Measurements from ENCODE around the gene ADAMTS12. TPM values are rescaled to one million over a fixed set of nuclear protein-coding genes. Genes with fewer than 3 reads are reported as not detected.

Gene ADAMTS12
- total and polyA plus RNA-seq, 10 of the 15 experiments (the other 5 are each of a cell fraction or from before 2014, with no cell fraction given): 0.11 to 35.8 (median 20.7) TPM

- ChIA-PET POLR2A (no interaction called here), RAD21 (ENCODE audit: unreplicated experiment) (no interaction called here), CTCF (interaction anchor here (0.6 kb wide), 1 partner anchor 110 kb away, joined by 3 read pairs; no protein-coding TSS in a partner anchor), SMC1A (ENCODE audit: uncharacterized antibody, unreplicated experiment) (no interaction called here)
- Histone ChIP-seq H3K4me3 (no peak overlapping the region), H3K9me3 (replicated peaks; ENCODE audit: control insufficient read depth, insufficient read depth, low read length) (no peaks in the 10 kb centered on the region; the same call in 2 of the 3 replicates), H3K36me3 (ENCODE audit: control insufficient read depth in 2 of 2, insufficient read depth in 2 of 2, low read length in 1 of 2) (no peaks in the 10 kb centered on the region), H3K4me2 (ENCODE audit: control insufficient read depth, insufficient read depth) (no peak overlapping the region), H3K27ac (ENCODE audit: control insufficient read depth, insufficient read depth) (no peak overlapping the region), H4K20me1 (ENCODE audit: control insufficient read depth, insufficient read depth) (no peaks in the 10 kb centered on the region), H3K27me3 (replicated peaks in 1 of 2; ENCODE audit: control insufficient read depth in 2 of 2, insufficient read depth in 2 of 2, low read length in 1 of 2) (no peaks in the 10 kb centered on the region), H3K9ac (ENCODE audit: control insufficient read depth, insufficient read depth, low read length) (no peak overlapping the region), H2AFZ (ENCODE audit: control insufficient read depth, low read depth, low read length) (no peak overlapping the region), H3K79me2 (ENCODE audit: control insufficient read depth, insufficient read depth, low read length) (peaks cover 8% of the 10 kb centered on the region), H3K4me1 (ENCODE audit: control insufficient read depth, insufficient read depth, low read length) (peaks cover 5% of the 10 kb centered on the region)
- DNase-seq (ENCODE audit: low read depth, low spot score) (no peak), ATAC-seq (no peak), FAIRE-seq (no peak)
- no TSS peak for BruUV-seq (replicated peaks)
- 79% methylated on average over 5 of the region's 5 CpGs for WGBS (ENCODE audit: insufficient coverage, insufficient replicate concordance, low lambda C conversion rate, missing lambda C conversion rate)
- in situ Hi-C loops (cut with MboI): no loop called here
- intact Hi-C loops (cut with micrococcal nuclease; ENCODE audit: unreplicated experiment): no loop called here
- TF ChIP-seq IKZF1 (conservative IDR thresholded peaks at IDR 0.05) (no peak), RB1 (IDR thresholded peaks at IDR 0.05; ENCODE audit: borderline replicate concordance) (no peak), PRDM15 (CRISPR knock-in tag; IDR thresholded peaks at IDR 0.05) (no peak), NKRF (conservative IDR thresholded peaks at IDR 0.05) (no peak), POLR2A (IDR thresholded peaks at IDR 0.05; ENCODE audit: low read depth, low read length) (no peak), HSF1 (IDR thresholded peaks at IDR 0.05; ENCODE audit: low read depth, low read length) (no peak), GABPA (IDR thresholded peaks at IDR 0.05; ENCODE audit: low read depth) (no peak), ELK1 (IDR thresholded peaks at IDR 0.05; ENCODE audit: low read depth, low read length) (no peak), IRF3 (IDR thresholded peaks at IDR 0.05) (no peak), POU2F2 (IDR thresholded peaks at IDR 0.05; ENCODE audit: borderline replicate concordance, low read depth, low read length) (no peak), SMAD5 (IDR thresholded peaks at IDR 0.05; ENCODE audit: low read depth) (no peak)
These were observed 889 bp upstream of the ADAMTS12 start for GRCh38 chr5:33892620-33893137.
